AG10803 (cell line): ENCODE data around the gene STPG4.
"Not testable (repeated sequence)": the region's sequence is repeated elsewhere in the genome, so short reads cannot be mapped to it uniquely, and the experiment has no call there.

Source experiments
- DNase-seq: peaks from one replicate; pipeline ENCODE4 v3.0.0; 2010; ENCODE audit warnings: low read depth
- H3K4me3 ChIP-seq: 2 replicates; pipeline ENCODE4 v1.5.1; 2011; ENCODE audit warnings: mild to moderate bottlenecking, low read length, control low read depth
- CTCF ChIP-seq: conservative IDR thresholded peaks from 2 replicates; pipeline ENCODE4 v1.5.1; 2011; ENCODE audit warnings: mild to moderate bottlenecking, low read length, control low read depth, inconsistent platforms

Gene STPG4

GRCh38 chr2:47195148-47195547 lies 40.0 kb upstream of the STPG4 start:
- DNase-seq, result peak; percentile 65
- TF ChIP-seq CTCF, result no peak
- no peak overlapping the region for H3K4me3 ChIP-seq

- no peak for TF ChIP-seq CTCF
- DNase-seq, result no peak
- no peak overlapping the region for H3K4me3 ChIP-seq
These were observed 39.3 kb upstream of the STPG4 start for GRCh38 chr2:47194410-47194809.

GRCh38 chr2:47193607-47194006 lies 38.5 kb upstream of the STPG4 start:
- no peak overlapping the region for H3K4me3 ChIP-seq
- DNase-seq, result no peak
- TF ChIP-seq CTCF, result no peak

- DNase-seq, result peak; percentile 73
- no peak overlapping the region for H3K4me3 ChIP-seq
- no peak for TF ChIP-seq CTCF
These were observed 35.2 kb upstream of the STPG4 start for GRCh38 chr2:47190188-47190881.

- H3K4me3 ChIP-seq, result no peak overlapping the region
- TF ChIP-seq CTCF, result no peak
- peak; percentile 92 for DNase-seq
These were observed 34.5 kb upstream of the STPG4 start for GRCh38 chr2:47189635-47190034.

- no peak for DNase-seq
- no peak overlapping the region for H3K4me3 ChIP-seq
- TF ChIP-seq CTCF, result no peak
These were observed 32.0 kb upstream of the STPG4 start for GRCh38 chr2:47187069-47187468.

- no peak overlapping the region for H3K4me3 ChIP-seq
- DNase-seq, result no peak
- TF ChIP-seq CTCF, result no peak
These were observed 31.2 kb upstream of the STPG4 start for GRCh38 chr2:47186351-47186750.

- not testable (repeated sequence) for DNase-seq, H3K4me3 ChIP-seq
These were observed 30.0 kb upstream of the STPG4 start for GRCh38 chr2:47185098-47185497.
